ENCODE data around the gene CNKSR1. TPM values are rescaled to one million over a fixed set of nuclear protein-coding genes. Genes with fewer than 3 reads are reported as not detected.

The CNKSR1 gene
- total and polyA plus RNA-seq, 2 of the 13 experiments (the other 11 are each of a cell fraction or from before 2014, with no cell fraction given): 3.4 to 8.9 TPM

DNA sequence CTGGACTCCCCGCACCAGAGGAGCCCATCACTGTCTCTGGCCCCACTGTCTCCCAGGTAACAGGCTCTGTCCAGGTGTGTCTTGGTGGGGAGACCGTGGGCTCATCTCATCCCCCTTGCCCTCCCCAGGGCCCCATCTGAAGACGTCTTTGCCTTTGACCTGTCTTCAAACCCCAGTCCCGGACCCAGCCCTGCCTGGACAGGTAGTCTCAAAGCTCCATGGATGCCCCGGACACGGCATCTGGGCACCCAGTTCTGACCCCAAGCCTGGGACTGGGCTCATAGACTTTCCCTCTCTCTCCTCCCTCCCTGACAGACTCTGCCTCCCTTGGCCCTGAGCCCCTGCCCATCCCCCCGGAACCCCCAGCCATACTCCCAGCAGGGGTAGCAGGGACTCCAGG lies 6.8 kb downstream of the CNKSR1 start:
- in situ Hi-C loops (cut with HindIII; ENCODE audit: extremely low pct_ligation_motif_present, low pct_unique_long_range_greater_than_20kb) (no loop called here), intact Hi-C loops (cut with micrococcal nuclease; ENCODE audit: unreplicated experiment) (no loop called here)
- no peak overlapping the region for H3K4me2 ChIP-seq (ENCODE audit: low read depth, low read length)
- H3K36me3 ChIP-seq (replicated peaks in 1 of 2; ENCODE audit: control insufficient read depth in 1 of 2, insufficient read depth in 2 of 2, low read length in 2 of 2): peaks cover 2% of the 10 kb centered on the region in 2 experiments; a peak in 2 of 5 replicates
- no peak for TF ChIP-seq ZNF569 (CRISPR knock-in tag; IDR thresholded peaks at IDR 0.05; ENCODE audit: borderline replicate concordance)
- TF ChIP-seq, protein P1, sequence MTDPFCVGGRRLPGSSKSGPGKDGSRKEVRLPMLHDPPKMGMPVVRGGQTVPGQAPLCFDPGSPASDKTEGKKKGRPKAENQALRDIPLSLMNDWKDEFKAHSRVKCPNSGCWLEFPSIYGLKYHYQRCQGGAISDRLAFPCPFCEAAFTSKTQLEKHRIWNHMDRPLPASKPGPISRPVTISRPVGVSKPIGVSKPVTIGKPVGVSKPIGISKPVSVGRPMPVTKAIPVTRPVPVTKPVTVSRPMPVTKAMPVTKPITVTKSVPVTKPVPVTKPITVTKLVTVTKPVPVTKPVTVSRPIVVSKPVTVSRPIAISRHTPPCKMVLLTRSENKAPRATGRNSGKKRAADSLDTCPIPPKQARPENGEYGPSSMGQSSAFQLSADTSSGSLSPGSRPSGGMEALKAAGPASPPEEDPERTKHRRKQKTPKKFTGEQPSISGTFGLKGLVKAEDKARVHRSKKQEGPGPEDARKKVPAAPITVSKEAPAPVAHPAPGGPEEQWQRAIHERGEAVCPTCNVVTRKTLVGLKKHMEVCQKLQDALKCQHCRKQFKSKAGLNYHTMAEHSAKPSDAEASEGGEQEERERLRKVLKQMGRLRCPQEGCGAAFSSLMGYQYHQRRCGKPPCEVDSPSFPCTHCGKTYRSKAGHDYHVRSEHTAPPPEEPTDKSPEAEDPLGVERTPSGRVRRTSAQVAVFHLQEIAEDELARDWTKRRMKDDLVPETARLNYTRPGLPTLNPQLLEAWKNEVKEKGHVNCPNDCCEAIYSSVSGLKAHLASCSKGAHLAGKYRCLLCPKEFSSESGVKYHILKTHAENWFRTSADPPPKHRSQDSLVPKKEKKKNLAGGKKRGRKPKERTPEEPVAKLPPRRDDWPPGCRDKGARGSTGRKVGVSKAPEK (CRISPR knock-in tag; IDR thresholded peaks at IDR 0.05; ENCODE audit: borderline replicate concordance): no peak
- TF ChIP-seq ZNF775 (CRISPR knock-in tag; IDR thresholded peaks at IDR 0.05; ENCODE audit: borderline replicate concordance): no peak
- no peak for TF ChIP-seq RFXANK (CRISPR knock-in tag; IDR thresholded peaks at IDR 0.05)
- TF ChIP-seq NR1H2 (CRISPR knock-in tag; IDR thresholded peaks at IDR 0.05; ENCODE audit: borderline replicate concordance, low read depth): no peak
- TF ChIP-seq MEIS2 (CRISPR knock-in tag; IDR thresholded peaks at IDR 0.05): no peak
- no peaks in the 10 kb centered on the region for H3K4me1 ChIP-seq (ENCODE audit: insufficient read depth, low read length)
- no peak overlapping the region for H3K27ac ChIP-seq (ENCODE audit: extremely low read length, insufficient read depth, low read length)
- DNase-seq (ENCODE audit: low spot score): no peak
- no TSS peak for BruUV-seq (replicated peaks)
- no peak overlapping the region for H3K9ac ChIP-seq (ENCODE audit: insufficient read depth, low read depth, low read length)
- CTCF ChIA-PET (ENCODE audit: low intra/inter-chr PET ratio, low total read pairs): no interaction called here
- no peaks in the 10 kb centered on the region for H3K27me3 ChIP-seq (ENCODE audit: control insufficient read depth in 1 of 2, insufficient read depth in 2 of 2, low read length in 2 of 2)
- no peak overlapping the region for H3K4me3 ChIP-seq (replicated peaks in 1 of 3; ENCODE audit: insufficient read depth in 1 of 3, low read depth in 2 of 3, low read length in 3 of 3)
- no peak for ATAC-seq
- no peaks in the 10 kb centered on the region for H4K20me1 ChIP-seq (ENCODE audit: insufficient read depth, low read length)
- POLR2A ChIA-PET: interaction anchor here (1.2 to 2.0 kb wide), 2 partner anchors 14 to 50 kb away, joined by 3 to 4 read pairs; partner anchors contain the start of gene CEP85
- no peaks in the 10 kb centered on the region for H3K79me2 ChIP-seq (ENCODE audit: insufficient read depth, low read length)
- no peak for FAIRE-seq
- H3K9me3 ChIP-seq (ENCODE audit: low read length): no peaks in the 10 kb centered on the region
- no peak overlapping the region for H2AFZ ChIP-seq (ENCODE audit: low read length)
- 82% methylated on average over 7 of the region's 7 CpGs for WGBS (ENCODE audit: low lambda C conversion rate)

All from HepG2 (cell line).